NCI-H128 (cell line): ENCODE data around the gene UBP1.
A peak's percentile ranks its signal among the peaks of the same experiment; 100 is the strongest.
"Not testable (repeated sequence)": the region's sequence is repeated elsewhere in the genome, so short reads cannot be mapped to it uniquely, and the experiment has no call there.

Experiments
- DNase-seq: peaks from one replicate; lab custom pipeline; 2025; ENCODE audit not compliant: unreplicated experiment; lab: John Stamatoyannopoulos, UW

UBP1 gene, protein sequence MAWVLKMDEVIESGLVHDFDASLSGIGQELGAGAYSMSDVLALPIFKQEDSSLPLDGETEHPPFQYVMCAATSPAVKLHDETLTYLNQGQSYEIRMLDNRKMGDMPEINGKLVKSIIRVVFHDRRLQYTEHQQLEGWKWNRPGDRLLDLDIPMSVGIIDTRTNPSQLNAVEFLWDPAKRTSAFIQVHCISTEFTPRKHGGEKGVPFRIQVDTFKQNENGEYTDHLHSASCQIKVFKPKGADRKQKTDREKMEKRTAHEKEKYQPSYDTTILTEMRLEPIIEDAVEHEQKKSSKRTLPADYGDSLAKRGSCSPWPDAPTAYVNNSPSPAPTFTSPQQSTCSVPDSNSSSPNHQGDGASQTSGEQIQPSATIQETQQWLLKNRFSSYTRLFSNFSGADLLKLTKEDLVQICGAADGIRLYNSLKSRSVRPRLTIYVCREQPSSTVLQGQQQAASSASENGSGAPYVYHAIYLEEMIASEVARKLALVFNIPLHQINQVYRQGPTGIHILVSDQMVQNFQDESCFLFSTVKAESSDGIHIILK

DNA sequence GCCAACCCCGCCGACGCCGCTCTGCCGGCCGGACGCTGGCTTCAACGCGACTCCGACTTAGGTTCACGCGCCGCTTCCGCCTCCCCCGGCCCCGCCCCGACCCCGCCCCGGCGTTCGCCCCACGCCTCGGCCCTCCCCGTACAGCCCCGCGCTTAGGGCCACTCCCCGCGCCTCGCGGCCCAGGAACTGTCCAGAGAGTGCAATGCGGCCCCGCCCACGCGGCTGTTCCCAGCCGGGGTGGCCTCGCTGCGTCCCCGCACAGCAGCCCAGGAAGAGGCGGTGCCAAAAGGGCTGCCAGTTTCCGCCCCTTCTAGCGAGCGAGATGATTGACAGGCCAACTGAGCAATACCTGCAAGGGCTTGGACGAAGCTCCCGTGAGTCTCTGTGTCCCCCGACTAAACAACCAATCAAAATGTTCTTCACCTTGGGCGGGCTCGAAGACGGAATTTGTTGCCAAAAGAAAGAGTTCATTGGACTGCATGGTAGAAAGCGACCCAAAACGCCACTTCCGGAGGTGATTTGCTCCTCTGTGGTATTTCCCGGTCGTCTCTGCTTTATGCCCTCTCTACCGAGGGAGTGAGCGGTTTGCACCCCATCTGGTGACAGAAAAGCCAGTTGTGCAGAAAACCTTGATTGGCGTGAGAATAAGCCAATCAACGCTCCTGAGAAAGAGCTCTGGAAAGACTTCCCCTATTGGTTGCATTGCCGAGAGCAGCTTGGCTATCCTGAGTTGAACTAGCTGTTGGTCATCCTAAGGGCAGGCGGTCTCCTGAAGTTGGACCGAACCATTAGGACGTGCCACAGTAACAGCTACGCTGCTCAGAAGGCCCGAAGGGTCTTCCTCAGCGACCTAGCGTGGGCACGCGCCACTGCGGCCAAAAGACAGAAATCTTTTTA is at the start of gene UBP1:
Gene UBP1 (minus strand): TSS at position 78 of the 897 bp plus-strand sequence. CDS start 557 bp downstream, outside the sequence.
- DNase-seq: peak; percentile 98

DNA sequence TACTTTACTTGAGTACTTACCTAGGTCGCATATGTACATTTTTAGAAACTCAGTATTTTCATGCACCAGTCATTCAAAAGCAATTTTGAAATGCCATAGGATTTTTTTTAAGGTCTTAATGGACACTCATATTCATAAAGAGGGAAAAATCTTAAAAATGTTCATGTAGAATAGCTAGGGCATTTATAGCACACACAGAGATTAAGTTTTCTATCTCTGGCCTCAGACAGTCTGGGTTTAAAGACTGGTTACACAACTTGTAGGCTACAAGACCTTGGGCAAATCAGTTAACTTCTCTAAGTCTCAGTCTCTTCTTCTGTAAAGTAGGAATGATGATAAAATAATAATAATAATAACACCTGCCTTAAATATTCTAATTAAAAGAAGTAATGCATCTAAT is 48.5 kb upstream of the UBP1 start:
- no peak for DNase-seq

DNA sequence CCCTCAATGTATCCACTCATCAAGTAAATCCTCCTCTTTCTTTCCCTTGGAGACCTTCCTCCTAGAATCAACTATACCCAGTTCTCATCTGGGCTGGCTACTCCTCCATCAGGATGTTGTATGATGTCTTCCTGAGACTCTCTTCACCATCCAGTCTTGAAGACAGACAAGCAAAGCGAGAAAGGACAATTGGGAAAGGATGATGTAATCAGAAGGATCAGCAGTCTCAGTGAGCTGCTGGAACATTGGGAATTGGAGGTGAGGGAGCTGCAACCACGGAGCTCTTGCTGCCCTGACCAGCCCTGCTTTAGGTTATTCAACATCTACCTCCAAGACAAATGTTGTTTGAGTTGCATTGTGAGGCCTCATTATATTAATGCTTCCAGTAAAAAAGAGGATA is 48.0 kb upstream of the UBP1 start:
- no peak for DNase-seq

DNA sequence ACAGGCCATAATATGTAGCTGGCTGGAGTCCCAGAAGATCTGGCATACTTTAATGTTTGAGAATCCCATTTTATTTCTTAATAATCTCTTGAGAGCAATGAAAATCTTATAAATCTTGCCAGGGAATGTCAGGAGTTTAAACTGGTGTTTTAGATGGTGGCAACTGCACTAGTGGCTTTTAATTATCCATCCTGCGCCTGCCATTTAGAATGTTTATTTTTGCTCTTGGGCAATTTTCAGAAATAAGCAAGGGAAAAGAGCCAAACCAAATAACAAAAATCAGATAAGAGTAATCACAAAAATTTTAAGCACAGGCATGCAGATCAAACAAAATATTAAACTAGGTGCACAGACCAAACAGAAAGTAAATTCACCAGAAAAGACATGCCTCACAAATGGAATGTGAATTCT is 41.9 kb upstream of the UBP1 start:
- DNase-seq: no peak

DNA sequence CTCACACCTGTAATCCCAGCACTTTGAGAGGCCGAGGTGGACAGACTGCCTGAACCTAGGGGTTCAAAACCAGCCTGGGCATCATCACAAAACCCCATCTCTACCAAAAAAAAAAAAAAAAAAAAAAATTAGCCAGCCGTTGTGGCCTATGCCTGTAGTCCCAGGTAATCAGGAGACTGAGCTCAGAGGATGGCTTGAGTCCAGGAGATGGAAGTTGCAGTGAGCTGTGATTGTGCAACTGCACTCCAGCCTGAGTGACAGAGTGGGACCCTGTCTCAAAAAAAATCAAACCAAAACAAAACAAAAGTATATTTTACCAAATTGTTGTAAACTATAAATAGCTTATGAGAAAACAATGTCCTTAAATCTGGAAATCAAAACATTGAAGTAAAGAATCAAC is 34.7 kb upstream of the UBP1 start:
- no peak for DNase-seq

DNA sequence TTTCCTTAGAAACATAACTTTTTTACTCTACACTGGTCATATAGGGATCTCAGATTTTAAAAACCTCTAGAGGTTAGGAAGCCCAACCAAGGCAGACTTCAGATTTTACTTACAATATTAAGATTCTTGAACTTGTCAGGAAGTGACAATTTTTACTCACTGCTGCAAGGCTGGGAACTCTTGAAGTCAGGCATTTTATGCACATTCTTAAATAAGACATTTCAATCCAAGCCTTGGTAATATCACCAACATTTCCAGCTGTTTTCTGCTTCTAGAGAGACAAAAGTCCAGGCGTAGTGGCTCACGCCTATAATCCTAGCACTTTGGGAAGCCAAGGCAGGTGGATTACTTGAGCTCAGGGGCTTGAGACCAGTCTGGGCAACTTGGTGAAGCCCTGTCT is 33.6 kb upstream of the UBP1 start:
- no peak for DNase-seq

DNA sequence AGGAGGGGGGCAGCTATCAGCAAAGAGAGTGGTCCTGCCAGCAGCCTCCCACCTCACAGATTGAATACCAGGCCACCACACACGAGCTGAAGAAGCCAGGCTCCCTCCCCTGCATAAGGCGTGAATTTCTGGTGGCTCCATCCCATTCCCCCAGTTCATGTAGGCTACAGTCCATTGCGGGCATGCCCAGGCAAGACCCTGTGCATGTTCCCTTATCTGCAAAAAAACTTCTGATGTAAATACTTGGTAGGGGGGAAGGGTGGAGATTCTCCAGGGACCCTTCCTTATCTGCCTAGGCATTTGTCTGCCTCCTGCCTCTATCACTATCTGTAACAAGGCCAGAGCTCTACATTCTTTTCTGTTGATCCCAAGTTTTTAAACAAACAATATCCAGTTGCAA is 27.6 kb upstream of the UBP1 start:
- DNase-seq: no peak

DNA sequence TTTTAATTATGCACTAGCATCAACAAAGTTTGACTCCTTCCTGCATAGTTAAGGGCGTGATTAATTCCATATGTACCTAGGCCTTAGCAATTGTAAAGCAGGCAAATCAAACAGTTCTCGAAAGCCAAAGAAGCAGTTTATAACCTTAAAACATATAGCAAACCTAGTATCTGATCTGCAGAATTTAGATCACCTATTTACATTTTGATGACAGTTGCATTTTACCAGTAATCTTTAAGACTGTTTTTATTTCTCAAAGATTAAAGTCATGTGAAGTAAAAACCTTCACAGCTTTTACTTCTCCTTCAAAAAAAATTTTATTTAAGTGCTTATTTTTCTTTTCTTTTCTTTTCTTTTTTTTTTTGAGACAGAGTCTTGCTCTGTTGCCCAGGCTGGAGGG is 20.9 kb upstream of the UBP1 start:
- no peak for DNase-seq

DNA sequence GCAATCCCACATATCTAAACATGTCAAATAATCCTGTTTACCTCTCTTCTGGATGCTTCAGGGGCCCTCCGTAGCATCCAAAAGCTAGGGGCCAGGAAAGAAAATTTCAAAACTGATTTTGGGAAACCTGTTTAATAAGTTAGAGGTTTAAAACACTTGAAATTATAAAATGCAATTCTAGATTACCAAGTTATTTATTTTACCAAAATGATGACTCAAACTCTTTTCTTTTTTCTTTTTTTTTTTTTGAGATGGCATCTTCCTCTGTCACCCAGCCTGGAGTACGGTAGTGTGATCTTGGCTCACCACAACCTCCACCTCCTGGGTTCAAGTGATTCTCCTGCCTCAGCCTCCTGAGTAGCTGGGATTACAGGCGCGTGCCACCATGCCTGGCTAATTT is 19.4 kb upstream of the UBP1 start:
- DNase-seq: not testable (repeated sequence)

DNA sequence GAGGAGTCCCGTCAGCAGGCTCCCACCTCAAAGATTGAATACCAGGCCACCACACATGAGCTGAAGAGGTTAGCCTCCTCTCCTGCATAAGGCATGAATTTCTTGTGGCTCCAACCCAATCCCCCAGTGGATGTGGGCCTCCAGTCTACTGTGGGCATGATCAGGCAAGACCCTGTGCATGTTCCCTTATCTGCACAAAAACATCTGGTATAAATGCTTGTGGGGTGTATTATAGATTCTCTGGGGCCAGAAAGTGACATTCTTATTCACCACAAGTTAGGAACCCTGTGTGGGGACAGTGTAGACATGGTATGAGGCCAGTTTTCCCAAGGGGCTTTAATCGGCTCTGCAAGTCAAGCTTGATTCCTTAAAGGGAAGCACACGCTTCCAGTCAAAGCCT is 18.2 kb upstream of the UBP1 start:
- DNase-seq: no peak

DNA sequence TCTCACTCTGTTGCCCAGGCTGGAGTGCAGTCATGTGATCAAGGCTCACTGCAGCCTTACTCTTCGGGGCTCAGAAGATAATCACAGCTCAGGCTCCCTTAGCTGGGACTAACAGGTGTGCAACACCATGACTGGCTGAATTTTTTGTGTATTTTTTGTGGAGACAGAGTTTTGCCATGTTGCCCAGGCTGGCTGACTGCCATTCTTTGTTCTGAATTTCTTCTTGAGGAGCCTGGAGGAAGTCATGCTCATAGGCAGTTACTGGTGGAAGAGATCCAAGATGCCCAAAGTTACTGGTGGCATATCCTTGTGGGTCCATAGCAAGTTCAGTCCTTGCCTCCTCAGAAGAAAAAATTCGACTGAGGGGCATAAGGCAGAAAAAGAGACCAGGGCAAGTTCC is 16.6 kb upstream of the UBP1 start:
- DNase-seq: no peak

DNA sequence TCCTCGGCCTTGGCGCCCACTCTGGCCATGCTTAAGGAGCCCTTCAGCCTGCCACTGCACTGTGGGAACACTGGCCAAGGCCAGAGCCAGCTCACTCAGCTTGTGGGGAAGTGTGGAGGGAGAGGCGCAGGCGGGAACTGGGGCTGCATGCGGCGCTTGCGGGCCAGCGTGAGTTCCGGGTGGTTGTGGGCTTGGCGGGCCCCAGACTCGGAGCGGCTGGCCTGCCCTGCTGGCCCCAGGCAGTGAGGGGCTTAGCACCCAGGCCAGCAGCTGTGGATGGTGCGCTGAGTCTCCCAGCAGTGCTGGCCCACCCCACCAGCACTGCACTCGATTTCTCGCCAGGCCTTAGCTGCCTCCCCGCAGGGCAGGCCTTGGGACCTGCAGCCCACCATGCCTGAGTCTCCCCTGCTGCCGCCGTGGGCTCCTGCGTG is 13.1 kb upstream of the UBP1 start:
- no peak for DNase-seq

DNA sequence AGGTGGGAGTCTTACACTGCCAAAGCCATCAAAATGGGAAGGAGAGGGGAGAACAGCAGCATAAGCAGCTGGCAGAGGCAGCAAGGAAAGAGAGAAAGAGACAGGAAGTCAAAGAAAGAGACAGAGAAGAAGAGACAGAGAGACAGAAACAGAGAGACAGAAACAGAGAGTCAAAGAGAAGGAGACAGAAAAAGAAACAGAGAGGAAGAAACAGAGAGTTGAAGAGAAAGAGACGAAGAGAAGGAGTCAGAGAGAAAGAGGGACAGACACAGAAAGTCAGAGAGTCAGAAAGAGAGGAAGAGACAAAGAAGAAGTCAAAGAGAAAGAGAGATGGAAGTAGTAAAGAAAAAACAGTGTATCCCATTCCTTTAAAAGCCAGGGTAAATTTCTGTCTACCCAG is 11.8 kb upstream of the UBP1 start:
- DNase-seq: not testable (repeated sequence)

DNA sequence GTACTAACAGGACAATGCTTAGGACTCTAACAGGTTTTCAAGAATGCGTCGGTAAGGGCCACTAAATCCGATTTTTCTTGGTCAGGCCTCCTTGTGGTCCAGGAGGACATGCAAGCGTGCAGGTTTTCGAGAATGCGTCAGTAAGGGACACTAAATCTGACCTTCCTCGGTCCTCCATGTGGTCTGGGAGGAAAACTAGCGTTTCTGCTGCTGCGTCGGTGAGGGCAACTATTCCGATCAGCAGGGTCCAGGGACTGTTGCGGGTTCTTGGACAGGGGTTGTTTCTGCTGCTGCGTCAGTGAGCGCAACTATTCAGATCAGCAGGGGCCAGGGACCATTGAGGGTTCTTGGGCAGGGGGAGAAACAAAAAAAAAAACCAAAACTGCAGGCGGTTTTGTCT is 7.8 kb upstream of the UBP1 start:
- no peak for DNase-seq

DNA sequence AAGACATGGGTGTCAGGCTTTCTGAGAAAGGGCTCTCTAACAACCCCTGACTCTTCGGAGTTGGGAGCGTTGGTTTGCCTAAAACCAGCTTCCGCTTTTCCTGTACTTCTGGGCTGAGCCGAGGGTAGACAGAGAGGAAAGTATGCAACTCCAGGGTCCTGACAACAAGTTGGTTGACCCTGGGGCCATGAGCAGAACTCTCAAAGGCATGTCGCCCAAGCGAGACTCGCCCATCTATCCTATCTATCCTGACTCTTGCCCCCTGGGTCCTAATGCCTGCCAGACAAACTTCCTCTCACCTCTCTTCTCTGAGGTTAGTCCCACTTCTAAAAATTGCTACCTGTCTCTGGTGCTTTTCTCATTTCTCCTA is 7.0 kb upstream of the UBP1 start:
- DNase-seq: not testable (repeated sequence)

DNA sequence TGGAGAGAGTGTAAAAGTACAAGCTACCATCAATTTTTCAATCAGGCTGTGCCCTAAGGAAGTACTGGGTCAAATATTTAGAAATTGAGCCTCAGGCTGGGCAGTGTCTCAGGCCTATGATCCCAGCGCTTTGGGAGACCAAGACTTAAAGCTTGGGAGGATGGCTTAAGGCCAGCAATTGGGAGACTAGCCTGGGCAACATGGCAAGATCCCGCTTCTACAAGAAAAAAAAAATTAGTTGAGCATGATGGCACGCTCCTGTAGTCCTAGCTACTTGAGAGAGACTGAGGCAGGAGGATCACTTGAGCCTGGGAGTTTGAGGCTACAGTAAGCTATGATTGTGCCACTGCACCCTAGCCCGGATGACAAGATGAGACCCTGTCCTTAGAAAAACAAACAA is 2.0 kb upstream of the UBP1 start:
- DNase-seq: no peak

DNA sequence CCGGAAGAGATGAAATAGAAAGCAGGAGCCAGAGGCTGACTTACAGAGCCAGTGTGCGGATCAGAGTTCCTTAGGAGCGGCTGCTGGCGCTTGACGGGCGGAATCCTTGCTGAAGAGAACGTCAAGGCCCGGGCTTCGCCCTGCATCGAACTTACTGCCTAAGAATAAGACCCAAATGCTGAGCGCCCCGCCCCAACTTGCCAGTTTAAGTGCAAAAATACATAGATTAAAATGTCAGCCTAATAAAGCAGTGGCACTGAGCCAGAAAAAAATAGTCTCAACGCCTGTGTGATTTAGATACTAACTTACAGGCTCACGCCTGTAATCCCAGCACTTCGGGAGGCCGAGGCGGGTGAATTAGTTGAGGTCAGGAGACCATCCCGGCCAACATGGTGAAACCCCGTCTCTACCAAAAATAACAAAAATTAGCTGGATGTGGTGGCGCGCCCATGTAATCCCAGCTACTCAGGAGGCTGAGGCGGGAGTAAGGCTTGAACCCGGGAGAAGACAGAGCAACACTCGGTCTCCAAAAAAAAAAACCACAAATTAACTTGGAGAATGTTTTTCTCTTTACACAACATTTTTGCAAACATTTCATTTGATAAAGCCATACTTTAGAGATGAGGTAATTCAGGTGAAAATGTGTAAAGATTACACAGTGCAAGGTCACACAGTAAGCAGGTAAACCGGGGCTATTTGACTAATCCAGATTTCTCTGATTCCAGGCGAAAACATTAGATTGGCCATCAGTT is 1.2 kb upstream of the UBP1 start:
- no peak for DNase-seq

DNA sequence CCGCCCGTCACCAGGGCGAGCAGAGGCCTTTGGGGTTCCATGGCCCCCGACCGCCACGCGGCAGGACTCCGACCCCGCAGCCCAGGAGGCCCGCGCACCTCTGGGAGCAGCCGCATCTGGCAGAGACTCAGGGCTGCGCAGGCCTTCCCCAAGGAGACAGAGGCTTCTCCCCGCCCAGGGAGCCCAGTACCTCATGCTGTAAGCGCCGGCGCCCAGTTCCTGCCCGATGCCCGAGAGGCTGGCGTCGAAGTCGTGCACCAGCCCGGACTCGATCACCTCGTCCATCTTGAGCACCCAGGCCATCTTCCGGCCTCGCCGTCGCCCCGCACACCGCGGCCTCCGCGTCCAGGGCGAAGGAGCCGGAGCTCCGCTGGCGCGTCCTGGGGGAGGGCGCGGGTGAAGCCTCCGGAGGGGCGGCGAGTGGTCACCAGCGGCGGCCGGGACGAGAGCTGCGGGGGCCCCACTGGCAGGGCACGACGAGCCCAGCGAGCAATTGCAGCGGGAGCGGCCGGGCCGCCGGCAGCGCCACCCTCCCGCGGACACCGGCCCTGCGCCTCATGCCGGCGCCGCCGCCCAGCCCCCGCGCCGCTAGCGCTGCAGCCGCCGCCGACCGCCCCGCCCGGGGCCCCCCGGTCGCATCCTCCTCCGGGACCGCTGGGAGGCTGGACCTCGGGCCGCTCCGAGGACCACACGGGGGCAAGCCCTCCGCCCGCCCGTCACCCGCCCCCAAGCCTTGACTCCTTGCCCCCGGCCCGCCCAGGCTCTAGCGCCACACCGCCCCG is 468 bp downstream of the UBP1 start:
- no peak for DNase-seq

DNA sequence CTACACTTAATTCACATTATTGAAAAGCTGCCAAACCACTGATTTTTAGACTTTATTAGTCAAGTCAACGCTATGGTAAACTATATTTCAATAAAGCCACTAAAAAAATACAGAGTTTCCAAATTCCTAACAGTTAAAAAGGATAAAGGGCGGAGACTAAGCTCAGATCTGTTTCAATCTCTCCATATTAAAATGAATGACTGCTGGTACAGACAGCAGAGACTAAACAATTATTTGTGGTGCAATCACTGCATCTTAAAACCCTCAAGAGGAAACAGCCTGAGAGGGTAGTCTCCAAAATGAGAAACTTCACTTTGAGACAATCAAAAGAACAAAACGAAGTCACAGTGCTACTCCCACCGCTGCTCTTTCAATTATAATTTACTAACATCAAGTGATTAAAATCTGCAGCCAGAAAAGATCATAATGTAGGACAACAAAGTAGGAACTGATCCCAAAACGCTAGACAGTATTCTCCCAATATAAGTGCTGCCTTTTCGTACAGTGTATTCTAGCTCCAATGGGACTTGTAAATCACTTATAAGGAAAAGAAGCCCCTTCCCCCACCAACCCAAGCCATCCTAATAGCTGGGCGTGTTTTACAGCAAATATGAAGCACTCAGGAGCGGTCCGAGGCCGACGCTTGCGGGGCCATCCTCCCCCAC is 1.2 kb downstream of the UBP1 start:
- DNase-seq: no peak

DNA sequence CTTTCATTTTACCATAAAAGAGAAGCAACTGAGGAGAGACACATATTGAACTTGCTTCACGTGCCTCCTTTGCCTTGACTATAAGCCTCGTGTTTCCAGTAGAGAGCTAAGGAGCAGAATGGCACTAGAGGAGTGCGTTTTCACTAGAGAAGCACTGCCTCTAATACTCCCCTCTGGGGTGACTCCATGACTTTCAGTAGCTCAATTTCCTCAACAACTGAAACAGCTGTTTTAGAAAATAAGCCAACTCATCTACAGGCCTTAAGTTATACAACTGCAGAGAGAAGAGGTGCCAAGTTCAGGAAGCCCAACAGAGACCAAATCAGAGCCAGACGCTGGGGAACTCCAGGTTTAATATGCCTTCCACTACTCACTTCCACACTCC is 1.9 kb downstream of the UBP1 start:
- no peak for DNase-seq
